ENCODE measurements around the gene SLC8B1.

- TF ChIP-seq CTCF (IDR thresholded peaks at IDR 0.05) (no peak), POLR2AphosphoS5 (IDR thresholded peaks at IDR 0.05) (no peak)
Measured at GRCh38 chr12:113277511-113277910, 57.4 kb downstream of the SLC8B1 start.
